ENCODE results near the gene FYB2. TPM values are rescaled to one million over a fixed set of nuclear protein-coding genes. Genes with fewer than 3 reads are reported as not detected.
A peak's percentile ranks its signal among the peaks of the same experiment; 100 is the strongest.

The FYB2 gene
- 1 to 10 TPM in 2 of 4 donors, under 1 TPM in 2; 0.67 to 1.3 (median 1.1) TPM for total RNA-seq
- polyA plus RNA-seq = 1 to 10 TPM in 1 of 3 donors, under 1 TPM in 1, not detected in 1; 0.48 to 2.6 TPM
- long read RNA-seq, donor 1, partial matches to known transcripts = 0 of 1 reads
- long read RNA-seq, donor 1, other reads (novel, unspliced or antisense) = 1 of 1 reads
- long read RNA-seq, donor 2, partial matches to known transcripts = 0 of 2 reads
- long read RNA-seq, donor 2, other reads (novel, unspliced or antisense) = 2 of 2 reads

GRCh38 chr1:56819387-56819899, at the start of gene FYB2:
FYB2 (minus strand) TSS chr1:56819404; CDS start chr1:56819290, 114 bp downstream.
- ATAC-seq (peak; percentile 17 to 49 (median 30)), DNase-seq (peak in 1 of 2 donors; percentile 50)
- H3K4me3 ChIP-seq = peak within 1 kb of the TSS; percentile 35
- H3K36me3 ChIP-seq (ENCODE audit: insufficient read depth in 1 of 2, low read depth in 1 of 2) = no peaks in the 10 kb centered on the region
- peaks cover 0 to 6% (median 0%) of the 10 kb centered on the region in 3 donors for H3K27me3 ChIP-seq (ENCODE audit: insufficient read depth in 3 of 3, low read length in 2 of 3)
- TF ChIP-seq CTCF (IDR thresholded peaks at IDR 0.05) = no peak
- peak within 1 kb of the TSS; percentile 79 for H3K27ac ChIP-seq
- peaks cover 28% of the 10 kb centered on the region for H3K4me1 ChIP-seq
- intact Hi-C loops (cut with DNase I) = loop anchor here in 1 of 2 donors (10.0 kb wide), 1 partner anchor 1535 kb away; no protein-coding TSS in a partner anchor
- no peaks in the 10 kb centered on the region for H3K9me3 ChIP-seq
- 29 to 61% (median 33%) methylated on average over 10 of the region's 10 CpGs for WGBS, 3 donors

DNA sequence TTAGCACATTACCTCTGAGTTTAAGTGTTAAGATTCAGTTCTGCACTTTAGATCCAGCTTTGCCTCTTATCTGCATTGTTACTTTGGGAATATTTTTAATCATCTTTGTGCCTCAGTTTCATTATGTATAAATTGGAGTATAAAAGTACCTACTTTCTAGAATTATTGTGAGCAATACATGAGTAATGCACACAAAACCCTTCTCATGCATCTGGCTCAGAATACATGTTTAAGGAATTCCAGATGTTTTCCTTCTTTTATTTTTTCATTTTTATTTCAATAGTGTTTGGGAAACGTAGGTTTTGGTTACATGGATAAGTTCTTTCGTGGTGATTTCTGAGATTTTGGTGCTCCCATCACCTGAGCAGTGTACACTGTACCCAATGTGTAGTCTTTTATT, 49.6 kb upstream of the FYB2 start:
- H3K36me3 ChIP-seq (ENCODE audit: insufficient read depth in 1 of 2, low read depth in 1 of 2) = no peaks in the 10 kb centered on the region
- H3K4me1 ChIP-seq = no peaks in the 10 kb centered on the region
- no peak for DNase-seq
- H3K9me3 ChIP-seq = no peaks in the 10 kb centered on the region
- H3K27me3 ChIP-seq (ENCODE audit: insufficient read depth in 3 of 3, low read length in 2 of 3) = peaks cover 0 to 4% (median 0%) of the 10 kb centered on the region in 3 donors
- no peak for ATAC-seq
- H3K4me3 ChIP-seq = no peak overlapping the region
- intact Hi-C loops (cut with DNase I) = no loop called here
- TF ChIP-seq CTCF (IDR thresholded peaks at IDR 0.05) = no peak
- 40 to 68% (median 53%) methylated on average over 2 of the region's 2 CpGs for WGBS, 3 donors
- H3K27ac ChIP-seq = no peak overlapping the region

GRCh38 chr1:56867491-56867890, 48.3 kb upstream of the FYB2 start:
- H3K9me3 ChIP-seq = no peaks in the 10 kb centered on the region
- H3K27me3 ChIP-seq (ENCODE audit: insufficient read depth in 3 of 3, low read length in 2 of 3) = peaks cover 0 to 4% (median 0%) of the 10 kb centered on the region in 3 donors
- DNase-seq (no peak), ATAC-seq (no peak)
- intact Hi-C loops (cut with DNase I) = no loop called here
- no peaks in the 10 kb centered on the region for H3K36me3 ChIP-seq (ENCODE audit: insufficient read depth in 1 of 2, low read depth in 1 of 2)
- H3K4me1 ChIP-seq = no peaks in the 10 kb centered on the region
- no peak overlapping the region for H3K27ac ChIP-seq
- no peak overlapping the region for H3K4me3 ChIP-seq
- no peak for TF ChIP-seq CTCF (IDR thresholded peaks at IDR 0.05)
- WGBS, 3 donors = 81 to 86% (median 83%) methylated on average over 5 of the region's 5 CpGs

DNA sequence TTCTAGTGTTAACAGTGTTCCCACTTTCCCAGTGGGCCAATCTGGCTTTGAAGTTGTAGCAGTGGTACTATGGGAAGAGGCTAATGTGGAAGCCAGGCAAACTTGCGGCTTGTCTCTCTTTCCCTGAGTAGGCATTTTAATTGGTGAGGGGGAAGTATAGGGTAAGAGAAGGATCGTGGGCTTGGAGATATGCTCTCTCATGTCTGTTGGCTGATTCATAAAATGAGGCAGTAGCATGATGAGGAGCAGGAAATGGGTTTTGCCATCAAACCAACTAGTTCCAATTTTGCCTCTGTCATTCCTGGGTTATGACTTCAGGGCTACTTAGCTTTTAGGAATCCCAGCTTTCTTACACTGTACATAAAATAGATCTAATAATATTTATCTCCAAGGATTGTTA, 47.5 kb upstream of the FYB2 start:
- Histone ChIP-seq H3K27ac (no peak overlapping the region), H3K4me3 (no peak overlapping the region), H3K27me3 (ENCODE audit: insufficient read depth in 3 of 3, low read length in 2 of 3) (peaks cover 0 to 4% (median 0%) of the 10 kb centered on the region in 3 donors), H3K9me3 (no peaks in the 10 kb centered on the region), H3K4me1 (no peaks in the 10 kb centered on the region), H3K36me3 (ENCODE audit: insufficient read depth in 1 of 2, low read depth in 1 of 2) (no peaks in the 10 kb centered on the region)
- DNase-seq = no peak
- no peak for ATAC-seq
- WGBS, 3 donors = 63 to 72% (median 71%) methylated on average over 2 of the region's 2 CpGs
- no peak for TF ChIP-seq CTCF (IDR thresholded peaks at IDR 0.05)
- intact Hi-C loops (cut with DNase I) = no loop called here
